ENCODE results near the gene DEFB121.

DEFB121 gene

GRCh38 chr20:31363295-31363694 lies 42.7 kb downstream of the DEFB121 start:
- DNase-seq (ENCODE audit: low read depth): no peak

- no peak for DNase-seq (ENCODE audit: low read depth)
Observed at GRCh38 chr20:31355981-31356380, 50.0 kb downstream of the DEFB121 start.
